ENCODE data around the gene ORMDL2.
"Not testable (repeated sequence)": the region's sequence is repeated elsewhere in the genome, so short reads cannot be mapped to it uniquely, and the experiment has no call there.

Gene ORMDL2

DNA sequence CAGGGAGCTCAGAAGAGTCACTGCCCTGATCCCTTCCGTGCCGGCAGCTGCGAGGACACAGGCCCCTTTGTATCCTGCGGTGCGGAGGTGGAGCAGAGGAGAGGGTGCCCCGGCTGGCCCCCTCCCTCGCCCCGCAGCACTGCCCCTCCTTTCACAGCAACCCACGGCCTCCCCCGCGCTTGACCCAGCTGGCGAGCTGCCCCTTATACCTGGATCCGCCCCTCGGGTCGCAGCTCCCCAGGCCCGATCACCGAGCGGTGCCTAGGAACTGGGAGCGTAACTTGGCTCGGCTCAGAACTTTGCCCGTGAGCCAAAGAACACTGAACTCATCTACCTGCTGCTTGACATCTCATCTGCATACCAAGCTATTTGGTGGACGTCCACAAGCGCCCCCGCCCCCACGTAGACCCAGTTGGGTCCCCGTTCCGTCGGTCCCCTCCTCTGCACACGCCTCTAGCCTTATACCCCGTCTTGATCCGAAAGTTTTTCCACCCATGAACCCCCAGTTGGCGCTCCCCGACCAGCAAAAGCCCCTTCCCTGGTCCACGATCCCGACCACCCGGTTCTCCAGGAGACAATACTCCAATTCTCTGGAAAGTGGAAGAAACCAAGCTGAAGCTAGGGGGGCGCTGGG, 12.2 kb downstream of the ORMDL2 start:
- DNase-seq = peak; percentile 32

DNA sequence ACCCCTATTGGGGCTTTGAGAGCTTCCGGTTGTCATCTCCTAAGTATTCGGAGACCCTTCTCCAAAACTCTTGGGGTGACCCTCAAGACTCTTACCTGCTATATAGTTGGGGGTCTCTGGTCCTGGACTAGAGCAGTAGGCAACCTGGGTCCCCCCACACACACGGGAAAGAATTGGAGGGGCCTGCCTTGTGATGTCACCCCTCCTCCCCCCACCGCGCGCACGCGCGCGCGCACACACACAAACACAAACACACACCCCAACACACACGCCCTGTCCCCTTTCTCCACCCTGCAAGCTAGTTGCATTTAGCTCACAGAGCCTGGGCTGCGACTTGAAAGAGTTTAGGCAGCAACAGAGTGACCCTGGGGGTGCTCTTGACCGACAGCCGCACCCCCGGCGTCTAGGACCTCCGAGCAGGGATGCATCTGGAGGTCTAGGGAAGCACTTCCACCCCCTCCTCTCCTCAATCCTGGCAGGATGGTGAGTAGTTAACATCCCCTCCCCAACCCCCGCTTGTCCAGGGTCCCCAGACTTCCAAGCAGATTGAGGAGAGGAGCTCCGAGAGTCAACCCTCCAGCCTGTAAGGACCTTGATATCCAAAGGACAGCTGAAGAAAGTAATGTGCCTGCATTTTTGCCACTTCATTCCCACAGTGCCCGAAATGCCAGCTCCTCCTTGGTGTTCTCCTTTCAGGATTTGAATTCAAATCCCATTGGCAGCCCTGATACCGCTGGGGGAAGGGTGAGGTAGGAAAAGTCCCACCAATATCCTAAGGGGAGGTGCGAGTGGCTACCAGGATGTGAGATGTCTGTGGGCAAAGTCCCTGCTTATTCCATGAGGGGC, 13.0 kb downstream of the ORMDL2 start:
- DNase-seq = peak; percentile 50

DNA sequence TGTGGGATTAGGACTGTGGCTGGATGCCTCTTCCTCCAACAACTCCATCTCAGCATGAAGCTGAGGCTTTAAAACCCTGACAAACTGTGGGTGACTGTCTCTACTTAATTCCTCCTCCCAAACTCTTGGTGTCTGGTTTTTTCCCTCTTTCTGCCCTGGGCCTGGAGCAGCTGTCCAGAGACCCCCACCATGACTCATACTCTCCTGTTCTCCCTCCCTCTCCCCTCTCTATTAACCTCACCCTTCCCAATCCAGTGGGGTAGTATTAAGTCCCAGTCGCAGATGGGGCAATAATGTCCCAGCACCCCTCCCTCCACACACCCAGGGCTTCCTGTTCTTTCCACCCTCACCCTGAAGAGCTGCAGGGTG, 13.6 kb downstream of the ORMDL2 start:
- no peak for DNase-seq

DNA sequence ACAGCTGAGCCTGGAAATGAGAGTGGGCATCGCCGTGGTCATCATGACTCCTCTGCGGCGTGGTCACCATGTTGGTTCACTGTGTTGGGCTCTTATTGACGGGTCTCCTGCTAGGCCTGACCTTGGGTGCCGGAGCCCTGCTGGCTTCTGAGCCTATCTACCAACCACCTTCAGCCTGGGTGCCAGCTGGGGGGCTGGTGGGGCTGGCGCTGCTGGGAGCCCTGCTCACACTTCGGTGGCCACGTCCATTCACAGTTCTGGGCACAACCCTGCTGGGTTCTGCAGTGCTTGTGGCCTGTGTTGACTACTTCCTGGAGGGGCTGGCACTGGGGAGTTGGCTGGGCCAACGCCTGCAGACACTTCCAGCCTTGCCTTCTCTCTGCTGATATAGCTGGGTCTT, 15.2 kb downstream of the ORMDL2 start:
- DNase-seq = no peak

DNA sequence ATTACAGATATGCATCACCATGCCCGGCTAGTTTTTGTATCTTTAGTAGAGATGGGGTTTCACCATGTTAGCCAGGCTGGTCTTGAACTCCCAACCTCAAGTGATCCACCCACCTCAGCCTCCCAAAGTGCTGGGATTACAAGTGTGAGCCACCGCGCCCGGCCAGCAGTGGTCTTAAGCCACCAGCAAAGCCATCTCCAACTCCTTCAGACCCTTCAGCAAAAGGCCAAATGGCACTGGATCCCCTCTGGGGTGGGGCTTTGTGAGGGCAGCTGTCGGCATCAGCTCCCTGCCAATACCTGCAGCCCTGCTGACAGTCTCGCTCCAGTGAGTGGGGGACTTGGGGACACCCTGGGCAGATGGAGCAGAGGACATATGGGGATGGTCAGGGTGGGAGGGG, 16.6 kb downstream of the ORMDL2 start:
- not testable (repeated sequence) for DNase-seq

DNA sequence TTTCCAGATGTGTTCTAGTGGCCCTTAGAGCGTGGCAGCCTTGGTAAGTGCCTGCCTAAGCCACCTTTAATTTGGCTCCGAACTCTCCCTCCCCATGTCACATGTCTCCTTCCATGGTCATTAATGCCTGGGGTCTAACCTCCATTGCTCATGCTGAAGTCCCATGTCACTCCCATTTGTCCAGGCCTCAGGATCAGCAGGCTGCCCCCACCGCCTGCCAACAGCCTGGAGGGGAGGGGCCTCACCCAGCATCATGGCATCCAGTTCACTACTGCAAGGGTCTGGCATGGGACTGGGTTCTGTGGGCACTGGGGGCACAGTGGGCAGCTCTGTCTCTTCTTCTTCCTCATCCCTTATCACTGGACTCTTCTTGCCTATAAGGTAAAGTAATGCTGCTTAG, 20.5 kb downstream of the ORMDL2 start:
- no peak for DNase-seq

DNA sequence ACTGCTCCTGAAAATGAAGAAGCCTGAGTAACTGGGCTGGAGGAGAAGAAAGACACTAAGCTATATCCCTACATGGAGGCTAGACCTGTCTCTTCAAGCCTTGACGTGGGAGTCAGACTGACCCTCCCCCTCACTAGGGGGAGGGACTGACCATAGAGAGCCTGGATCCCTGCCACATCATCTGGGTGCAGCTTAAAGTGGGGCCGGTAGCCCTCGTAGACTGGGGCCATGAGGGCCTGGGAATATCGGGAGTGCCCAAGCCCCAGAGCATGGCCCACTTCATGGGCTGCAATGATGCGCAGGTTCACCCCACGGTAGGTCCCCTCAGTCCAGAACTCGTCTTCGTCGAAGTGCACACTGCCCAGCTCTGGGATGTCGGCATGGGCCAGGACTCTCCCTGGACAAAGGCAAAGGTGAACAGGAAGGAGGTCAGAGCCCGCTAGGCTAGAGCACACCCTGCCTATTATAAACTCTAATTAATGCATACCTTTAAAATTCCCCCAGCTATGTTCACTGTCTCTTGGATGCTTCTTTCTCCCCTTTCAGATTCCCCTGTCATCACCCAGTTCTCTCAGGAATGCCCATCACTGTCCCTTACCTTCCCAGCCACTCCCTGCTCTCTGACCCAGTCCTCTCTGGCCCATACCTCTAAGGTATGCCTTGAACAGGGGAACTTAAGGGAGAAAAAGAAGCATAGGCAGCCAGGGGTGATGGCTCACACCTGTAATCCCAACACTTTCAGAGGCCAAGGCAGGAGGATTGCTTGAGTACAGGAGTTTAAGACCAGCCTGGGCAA, 21.7 kb downstream of the ORMDL2 start:
- DNase-seq = no peak

DNA sequence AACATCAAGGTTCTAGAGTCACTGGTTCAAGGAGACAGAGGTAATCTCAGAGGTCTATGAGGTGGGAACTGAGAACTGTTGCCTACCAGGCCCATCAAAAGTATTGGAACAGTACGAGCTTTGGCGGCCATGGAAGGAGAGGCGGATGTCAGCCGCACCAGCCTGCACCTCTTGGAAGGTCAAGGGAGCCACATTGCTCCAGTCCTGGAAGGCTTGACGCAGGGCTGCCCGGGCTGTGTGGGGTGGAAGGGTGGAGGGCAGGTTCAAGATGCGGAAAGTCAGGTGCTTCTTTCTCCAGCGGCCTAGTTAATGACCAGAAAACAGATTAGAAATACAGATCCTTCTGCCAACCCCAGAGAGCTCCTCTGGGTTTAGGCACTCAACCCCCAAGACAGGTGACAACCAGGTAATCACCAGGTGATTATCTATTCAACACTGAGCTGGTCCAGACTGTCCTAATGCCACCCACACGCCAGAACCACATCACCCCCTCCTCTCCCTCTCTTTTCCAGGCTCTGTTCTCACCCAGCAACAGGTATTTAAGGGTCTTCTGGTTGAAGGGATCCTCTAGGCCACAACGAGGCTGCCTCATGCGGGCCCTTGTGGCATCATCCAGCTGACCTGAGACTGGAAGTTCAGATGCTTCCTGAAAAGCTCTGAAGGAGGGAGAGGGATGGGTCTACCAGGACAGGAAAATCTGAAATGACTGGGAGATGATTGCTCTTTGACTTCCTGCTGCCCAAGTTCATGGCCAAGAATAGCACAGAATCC, 22.9 kb downstream of the ORMDL2 start:
- no peak for DNase-seq

DNA sequence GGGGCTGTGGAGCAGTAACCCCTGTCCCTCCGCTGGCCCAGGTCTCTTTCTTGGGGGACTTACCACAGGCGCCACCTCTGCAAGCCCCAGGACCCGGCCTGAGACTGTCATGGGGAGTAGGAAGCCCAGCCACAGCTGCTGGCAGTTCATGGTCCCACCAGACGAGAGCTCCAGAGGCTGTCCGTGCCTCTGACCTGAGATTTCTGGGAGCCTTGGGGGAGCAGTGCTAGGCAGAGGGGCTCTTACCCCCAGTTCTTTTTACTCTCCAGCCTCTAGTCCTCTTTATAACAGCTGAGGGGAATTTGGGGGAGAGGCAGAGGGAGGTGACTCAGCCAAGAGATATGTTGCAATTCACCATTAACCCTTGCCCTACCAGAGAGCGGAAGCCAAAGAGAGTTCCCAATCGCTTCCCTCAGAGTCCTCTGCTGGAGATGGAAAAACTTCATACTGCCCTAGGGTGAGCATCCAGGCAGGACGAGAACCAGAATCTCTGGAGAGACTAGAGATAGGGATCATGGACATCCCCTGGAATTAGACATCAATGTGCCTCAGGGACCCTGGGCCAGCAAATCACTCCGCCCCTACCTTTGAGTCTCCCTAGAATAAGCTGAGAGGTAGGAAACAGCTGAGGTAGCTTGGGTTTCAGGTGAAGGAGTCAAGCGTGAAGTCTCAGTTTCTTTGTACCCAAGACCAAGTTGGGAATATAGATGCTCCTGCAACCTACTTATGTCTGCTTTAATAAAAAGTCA, 25.0 kb downstream of the ORMDL2 start, which contains the start of gene MMP19:
Gene MMP19 (minus strand): TSS at position 256 of the 749 bp plus-strand sequence. CDS start 106 bp downstream, at position 150.
- no peak for DNase-seq

DNA sequence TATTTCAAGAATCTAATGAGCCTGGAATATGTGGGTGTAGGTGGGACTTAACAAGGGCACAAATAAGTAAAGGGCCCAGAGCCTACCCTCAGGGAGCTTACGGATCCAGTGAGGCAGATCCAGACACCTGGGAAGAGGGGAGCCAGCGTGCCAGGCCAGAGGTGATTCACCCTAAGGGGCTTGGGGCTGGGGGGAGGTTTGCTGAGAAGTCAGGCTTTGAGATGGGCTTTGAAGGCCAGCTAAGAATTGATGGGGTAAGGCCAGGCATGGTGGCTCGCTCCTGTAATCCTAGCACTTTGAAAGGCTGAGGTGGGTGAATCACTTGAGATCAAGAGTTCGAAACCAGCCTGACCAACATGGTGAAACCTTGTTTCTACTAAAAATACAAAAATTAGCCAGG, 25.6 kb downstream of the ORMDL2 start:
- no peak for DNase-seq

DNA sequence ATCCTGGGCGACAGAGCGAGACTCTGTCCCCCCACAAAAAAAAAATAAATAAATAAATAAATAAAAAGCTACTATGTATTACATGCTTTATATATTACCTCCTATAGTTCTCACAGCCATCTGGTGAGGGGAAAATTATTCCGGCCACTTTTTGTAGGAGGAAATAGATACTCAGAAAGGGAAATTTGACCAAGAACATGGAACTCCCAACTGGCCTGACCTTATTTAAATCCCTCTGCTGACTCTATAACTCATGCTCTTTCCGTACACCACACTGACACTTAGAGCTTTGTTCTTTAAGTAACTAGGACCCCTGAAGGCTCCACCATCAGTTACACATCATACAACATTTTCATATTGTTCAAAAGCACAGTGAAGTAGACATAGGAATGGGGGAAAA, 27.1 kb downstream of the ORMDL2 start:
- DNase-seq = no peak

DNA sequence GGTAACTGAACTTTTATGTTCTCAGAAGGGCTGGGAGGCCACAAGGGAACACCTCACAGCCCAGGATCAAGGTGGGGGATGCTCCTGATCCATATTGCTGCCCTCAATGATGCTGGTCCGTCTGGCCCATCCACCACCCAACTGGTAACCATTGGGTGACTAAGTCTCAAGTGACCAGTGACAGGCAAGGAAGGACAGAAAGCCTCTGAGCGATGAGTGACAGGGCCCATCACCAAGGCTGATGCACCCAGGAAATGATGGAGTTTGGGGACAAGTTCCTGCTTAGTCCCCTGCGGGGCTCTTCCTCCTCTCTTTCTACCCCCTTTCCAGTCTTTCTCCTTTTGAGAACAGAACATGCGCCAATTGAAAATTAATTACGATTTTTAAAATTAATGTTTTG, 27.5 kb downstream of the ORMDL2 start:
- DNase-seq = no peak

DNA sequence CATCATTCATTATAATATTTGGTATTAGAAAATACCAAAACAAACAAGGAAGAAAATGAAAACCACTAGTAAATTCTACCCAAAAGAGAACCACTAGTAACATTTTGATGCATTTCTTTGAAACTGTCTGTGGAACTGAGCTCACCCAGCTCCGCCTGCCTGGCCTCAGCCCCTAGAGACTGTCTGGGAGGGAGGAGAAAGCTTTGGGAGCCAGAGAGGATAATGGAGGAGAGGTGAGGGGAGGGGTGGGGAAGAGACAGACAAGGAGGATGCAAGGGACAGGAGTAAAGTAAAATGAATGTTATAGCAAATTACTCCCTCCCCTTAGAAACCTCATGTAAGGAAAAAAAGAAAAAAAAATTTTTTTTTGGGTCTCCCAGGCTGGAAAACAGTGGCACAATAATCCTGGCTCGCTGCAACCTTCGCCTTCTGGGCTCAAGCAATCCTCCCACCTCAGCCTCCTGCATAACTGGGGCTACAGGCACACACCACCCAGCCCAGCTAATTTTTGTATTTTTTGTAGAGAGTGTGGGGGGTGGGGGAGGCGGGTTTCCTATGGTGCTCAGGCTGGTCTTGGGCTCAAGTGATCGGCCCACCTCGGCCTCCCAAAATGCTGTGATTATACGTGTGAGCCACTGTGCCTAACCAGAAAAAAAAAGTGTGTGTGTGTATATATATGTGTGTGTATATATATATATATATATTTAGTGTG, 28.1 kb downstream of the ORMDL2 start:
- no peak for DNase-seq

DNA sequence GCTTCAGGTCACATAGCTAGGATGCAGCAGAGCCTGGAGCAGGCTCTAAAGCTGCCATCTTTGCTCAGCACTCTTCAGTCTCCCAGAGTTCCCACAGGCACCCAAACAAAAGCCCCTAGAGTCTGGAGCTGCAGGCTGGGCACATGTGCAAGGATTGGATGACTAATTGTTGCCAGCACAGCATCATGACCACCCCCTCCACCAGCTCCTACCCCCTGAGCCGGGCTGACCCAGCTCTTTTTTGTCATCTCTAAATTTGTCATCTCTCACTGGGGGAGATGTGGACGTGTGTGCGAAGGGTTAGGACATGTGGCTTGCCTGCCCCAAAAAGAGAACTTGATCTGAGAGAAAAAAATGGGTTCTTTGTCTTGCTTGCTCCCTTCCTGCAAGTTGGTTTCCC, 29.2 kb downstream of the ORMDL2 start:
- peak; percentile 51 for DNase-seq

DNA sequence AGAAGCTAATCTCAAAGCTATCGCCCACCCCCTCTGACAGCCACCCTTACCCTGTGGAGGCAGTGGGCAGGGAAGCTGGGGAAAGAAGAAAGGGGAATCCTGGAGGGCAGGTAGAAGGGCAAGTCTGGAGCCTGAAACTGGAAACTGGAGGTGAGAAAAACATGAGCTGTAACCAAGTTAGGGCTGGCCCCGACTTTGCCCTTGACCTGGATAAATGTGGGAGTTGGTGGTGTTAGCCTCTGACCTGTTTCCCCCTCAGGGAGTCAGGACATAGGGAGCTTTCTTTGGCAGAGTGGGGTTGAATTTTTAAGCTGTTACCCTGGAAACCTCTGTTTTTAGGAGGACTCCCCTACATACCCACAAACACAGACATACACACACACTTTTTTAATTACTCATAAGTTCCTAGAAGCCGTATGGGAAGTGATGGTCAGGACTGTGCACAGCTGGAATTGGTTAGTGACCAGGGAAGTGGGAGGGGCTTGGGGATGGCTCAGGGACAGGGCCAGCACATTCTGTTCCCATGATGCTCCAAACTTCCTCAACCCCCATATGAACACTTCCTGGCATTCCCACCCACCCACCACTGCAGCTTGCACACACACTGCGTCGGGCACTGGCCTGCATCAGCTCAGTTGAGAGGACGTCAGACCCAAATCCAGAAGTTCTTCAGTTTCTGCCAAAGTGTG, 29.9 kb downstream of the ORMDL2 start:
- DNase-seq = peak; percentile 14

DNA sequence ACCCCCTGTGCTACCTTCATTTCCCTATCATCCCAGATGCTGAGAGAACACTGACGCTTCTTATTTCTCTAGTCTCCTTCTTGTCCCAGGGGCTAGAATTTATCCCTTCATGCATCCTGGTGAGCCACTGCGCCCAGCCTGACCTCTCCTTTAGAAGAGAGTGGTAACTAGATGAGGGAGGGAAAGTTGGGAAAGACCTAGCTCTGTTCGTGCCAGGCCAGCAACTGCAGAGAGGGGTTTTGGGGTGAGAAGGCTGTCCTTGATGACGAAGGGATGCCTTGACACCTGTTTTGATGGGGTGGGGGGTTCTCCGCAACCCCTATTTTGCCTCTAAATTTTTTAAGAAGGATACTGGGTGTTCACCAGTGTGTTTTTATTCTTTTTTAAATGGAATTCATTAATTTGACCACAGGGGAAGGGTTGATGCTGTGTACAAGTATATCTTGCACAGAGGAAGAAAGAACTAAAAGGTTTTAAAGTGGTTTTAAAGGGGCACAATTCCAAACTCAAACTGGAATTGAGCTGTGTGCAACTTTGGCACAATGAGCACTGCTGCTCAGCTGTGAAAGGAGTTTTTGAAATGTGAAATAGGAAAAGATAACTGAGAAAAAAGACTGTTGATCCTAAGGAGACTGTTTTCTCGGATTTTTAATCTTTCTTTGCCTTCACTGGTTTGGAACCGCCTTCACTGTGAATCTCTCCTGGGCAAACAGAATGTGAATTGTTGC, 31.9 kb downstream of the ORMDL2 start:
- no peak for DNase-seq

DNA sequence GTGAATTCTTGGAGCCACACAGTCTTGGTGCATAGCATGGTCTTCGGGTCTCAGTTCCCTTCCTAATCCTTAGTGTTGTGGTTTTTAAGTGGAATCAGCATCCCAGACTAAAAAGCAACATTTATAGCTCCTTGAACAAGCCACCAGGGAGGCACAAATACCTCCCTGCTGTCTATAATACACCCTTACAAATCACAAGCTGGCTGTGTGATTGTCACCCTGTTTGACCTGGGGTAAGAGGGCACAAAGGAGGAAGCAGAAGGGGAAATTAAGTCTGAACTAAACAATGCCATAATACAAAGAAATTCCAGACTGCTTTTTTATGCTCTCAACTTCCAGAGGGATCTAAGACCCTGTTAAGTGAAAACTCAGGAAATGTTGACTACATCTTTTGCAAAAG, 32.6 kb downstream of the ORMDL2 start:
- DNase-seq = no peak

DNA sequence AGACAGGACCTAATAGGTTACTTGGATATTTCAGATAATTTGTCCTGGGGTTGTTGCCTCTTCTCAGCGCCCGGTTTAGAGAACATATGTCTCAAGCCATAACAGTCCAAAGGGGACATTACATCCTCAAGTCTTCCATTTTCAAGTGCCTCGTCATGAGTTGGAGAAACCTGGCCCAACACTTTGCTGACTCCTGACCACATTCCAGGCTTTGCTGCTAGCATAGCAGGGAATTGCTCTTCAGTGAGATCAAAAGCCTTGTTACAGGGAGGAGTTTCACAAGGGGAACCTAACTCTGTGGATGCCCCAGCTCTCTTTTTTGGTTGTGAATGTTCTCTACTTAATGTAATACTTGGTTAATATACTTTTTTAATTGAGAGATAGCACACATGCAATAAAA, 33.1 kb downstream of the ORMDL2 start:
- DNase-seq = no peak

DNA sequence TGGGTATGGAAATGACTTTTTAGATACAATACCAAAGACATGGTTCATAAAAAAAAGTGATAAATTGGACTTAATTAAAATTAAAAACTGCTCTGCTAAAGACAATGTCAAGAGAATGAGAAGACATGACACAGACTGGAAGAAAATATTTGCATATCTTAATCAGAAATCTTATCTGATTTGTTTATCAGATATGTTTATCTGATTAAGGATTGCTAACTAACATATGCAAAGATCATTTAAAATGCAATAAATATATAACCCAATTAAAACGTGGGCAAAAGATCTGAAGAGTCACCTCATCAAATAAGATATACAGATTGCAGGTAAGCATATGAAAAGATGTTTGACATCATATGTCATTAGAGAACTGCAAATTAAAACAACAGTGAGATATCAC, 34.9 kb downstream of the ORMDL2 start:
- no peak for DNase-seq

DNA sequence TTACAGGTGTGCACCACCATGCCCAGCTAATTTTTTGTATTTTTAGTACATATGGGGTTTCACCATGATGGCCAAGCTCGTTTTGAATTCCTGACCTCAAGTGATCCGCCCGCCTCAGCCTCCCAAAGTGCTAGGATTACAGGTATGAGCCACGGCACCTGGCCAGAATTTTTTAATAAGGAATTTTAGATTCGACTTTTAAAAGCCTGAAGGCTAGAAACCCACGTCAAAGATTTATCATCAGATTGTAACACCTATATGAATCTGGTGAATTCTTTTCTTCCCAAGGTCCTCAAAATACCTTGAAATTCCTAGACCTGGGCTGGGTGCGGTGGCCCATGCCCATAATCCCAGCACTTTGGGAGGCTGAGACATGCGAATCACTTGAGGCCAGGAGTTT, 43.6 kb downstream of the ORMDL2 start:
- DNase-seq = no peak

Data from stimulated activated CD4-positive, alpha-beta T cell treated with anti-CD3 and anti-CD28 coated beads, Interleukin-1b, Interleukin-23, amount 100 ng/mL, for 48 hours (primary cell).